ENCODE measurements around the gene TRIM16. TPM values are rescaled to one million over a fixed set of nuclear protein-coding genes. Genes with fewer than 3 reads are reported as not detected.
"Not testable (repeated sequence)": the region's sequence is repeated elsewhere in the genome, so short reads cannot be mapped to it uniquely, and the experiment has no call there.

Gene TRIM16
- total RNA-seq, 1 donor from 2014 or later = 46.4 TPM

DNA sequence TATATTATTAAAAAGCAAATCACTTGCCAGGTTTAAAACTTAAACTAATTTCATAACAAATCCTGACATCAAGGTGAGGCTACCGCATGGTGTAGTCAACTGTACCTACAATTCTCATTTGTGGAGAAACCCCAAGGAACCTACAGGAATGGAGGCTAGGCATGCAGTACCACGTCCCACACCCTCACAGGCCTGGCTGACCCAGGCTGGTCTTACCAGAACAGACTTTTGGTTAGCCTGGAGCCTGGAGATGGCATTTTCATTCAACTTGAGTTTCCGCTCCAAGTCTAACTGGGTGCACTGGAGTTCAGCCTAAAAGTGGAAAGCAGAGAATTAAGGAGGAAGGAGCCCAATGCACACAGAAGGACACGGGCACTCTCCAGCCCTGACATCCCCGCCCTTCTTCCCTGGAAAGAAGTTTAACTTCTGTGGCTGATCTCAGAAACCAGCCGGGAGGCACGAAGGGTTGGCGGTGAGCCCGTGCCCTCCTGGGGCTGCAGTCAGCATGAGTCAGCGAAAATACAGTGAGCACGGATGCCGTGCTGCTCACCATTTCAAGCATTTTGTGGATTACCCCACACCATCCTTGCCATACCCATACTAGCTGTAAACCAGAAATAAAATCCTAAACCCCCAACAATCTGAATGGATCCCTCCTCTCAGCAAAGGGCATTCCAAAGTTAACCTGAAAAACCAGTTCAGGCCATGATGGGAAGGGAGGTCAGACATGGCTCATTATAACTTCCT is 41.4 kb downstream of the TRIM16 start:
- not testable (repeated sequence) for H3K27ac Mint-ChIP-seq; H3K36me3 Mint-ChIP-seq; H3K4me1 Mint-ChIP-seq (ENCODE audit: unreplicated experiment); DNase-seq (ENCODE audit: extremely low spot score, unreplicated experiment); H3K27me3 Mint-ChIP-seq; H3K9me3 Mint-ChIP-seq; H3K4me3 Mint-ChIP-seq

DNA sequence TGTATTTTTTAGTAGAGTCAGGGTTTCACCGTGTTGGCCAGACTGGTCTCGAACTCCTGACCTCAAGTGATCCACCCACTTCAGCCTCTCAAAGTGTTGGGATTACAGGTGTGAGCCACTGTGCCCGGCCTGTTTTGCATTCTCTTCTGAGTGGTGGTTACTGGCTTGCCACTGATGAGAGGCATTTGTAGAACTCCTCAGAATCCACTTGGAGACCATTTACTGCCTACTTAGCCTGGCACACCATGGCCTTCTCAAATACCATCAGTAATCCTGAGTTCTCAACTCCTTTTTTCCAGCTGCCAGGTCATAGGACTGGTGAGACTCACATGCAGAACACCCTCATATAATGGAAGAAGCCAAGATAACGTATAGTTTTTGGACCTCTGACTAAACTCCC is 42.1 kb downstream of the TRIM16 start:
- H3K9me3 Mint-ChIP-seq; H3K36me3 Mint-ChIP-seq; H3K4me1 Mint-ChIP-seq (ENCODE audit: unreplicated experiment); DNase-seq (ENCODE audit: extremely low spot score, unreplicated experiment); H3K27me3 Mint-ChIP-seq; H3K27ac Mint-ChIP-seq; H3K4me3 Mint-ChIP-seq: not testable (repeated sequence)

DNA sequence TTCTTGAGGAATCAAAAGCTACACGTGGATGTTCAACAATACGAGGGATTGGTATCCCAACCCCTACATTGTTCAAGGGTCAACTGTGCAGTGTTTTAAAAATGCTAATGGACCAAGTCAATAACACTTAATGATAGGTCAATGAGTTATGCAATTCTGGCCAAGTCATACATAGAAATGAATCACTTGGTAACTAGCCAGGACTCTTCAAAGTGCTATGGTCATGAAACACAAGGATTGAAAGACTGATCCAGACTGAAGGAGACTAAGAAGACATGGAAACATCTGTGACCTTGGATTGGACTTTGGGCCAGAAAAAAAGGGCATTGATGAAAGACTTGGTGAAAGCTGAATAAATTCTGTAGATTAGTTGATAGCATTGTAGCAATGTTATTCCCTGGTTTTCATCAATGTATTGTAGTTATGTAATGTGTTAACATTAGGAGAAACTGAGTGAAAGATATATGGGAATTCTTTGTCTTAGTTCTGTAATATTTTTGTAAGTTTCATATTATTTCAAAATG is 53.1 kb downstream of the TRIM16 start:
- not testable (repeated sequence) for H3K4me1 Mint-ChIP-seq (ENCODE audit: unreplicated experiment); H3K27ac Mint-ChIP-seq; H3K4me3 Mint-ChIP-seq; H3K9me3 Mint-ChIP-seq; H3K27me3 Mint-ChIP-seq; DNase-seq (ENCODE audit: extremely low spot score, unreplicated experiment)
- peaks cover 10% of the 10 kb centered on the region for H3K36me3 Mint-ChIP-seq

DNA sequence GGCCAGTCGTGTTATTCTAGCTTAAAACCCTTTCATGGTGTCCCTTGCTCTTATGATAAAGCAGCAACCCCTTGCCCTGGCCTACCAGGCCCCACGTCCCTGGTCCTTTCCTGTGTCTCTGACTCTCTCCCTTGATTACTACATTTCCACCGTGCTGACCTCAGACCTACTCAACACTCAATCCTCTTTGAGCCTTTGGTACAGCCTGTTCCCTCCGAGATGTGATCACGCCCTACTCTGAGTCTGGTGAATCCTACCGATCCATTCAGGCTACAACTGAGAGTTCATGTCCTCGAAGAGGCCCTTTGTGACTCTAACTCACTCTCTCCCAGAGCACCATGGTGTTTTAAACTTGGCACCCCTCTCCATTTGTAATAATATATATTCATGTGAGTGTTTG is 54.1 kb downstream of the TRIM16 start:
- H3K9me3 Mint-ChIP-seq; DNase-seq (ENCODE audit: extremely low spot score, unreplicated experiment); H3K27me3 Mint-ChIP-seq; H3K27ac Mint-ChIP-seq; H3K4me1 Mint-ChIP-seq (ENCODE audit: unreplicated experiment); H3K4me3 Mint-ChIP-seq: not testable (repeated sequence)
- H3K36me3 Mint-ChIP-seq = peaks cover 10% of the 10 kb centered on the region

DNA sequence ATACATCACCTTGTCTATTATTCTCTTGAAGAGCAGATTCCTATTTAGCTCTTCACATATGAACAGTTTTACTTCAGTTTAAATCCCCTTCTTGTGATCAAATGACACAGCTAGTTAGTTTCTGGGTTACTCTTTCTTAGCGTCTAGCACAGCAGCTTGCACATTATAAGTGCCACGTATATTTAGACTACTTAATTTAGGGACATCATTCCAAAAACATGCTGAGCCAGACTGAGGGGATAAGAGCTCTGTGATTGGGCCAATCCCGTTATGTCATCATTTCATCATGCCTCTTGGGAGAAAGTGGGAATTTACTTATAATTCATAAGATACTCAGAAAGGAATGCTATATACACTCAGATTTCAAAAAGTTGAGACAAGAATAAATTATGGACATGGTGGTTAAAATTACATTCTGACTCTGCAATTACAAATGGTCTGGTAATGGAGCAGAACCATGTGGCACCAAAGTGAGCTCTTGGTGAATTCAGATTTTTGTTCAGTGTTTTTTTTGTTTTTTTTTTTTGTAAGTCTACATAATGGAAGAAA is 60.4 kb downstream of the TRIM16 start:
- not testable (repeated sequence) for H3K9me3 Mint-ChIP-seq; H3K27me3 Mint-ChIP-seq; H3K27ac Mint-ChIP-seq; H3K36me3 Mint-ChIP-seq; H3K4me3 Mint-ChIP-seq; DNase-seq (ENCODE audit: extremely low spot score, unreplicated experiment); H3K4me1 Mint-ChIP-seq (ENCODE audit: unreplicated experiment)

DNA sequence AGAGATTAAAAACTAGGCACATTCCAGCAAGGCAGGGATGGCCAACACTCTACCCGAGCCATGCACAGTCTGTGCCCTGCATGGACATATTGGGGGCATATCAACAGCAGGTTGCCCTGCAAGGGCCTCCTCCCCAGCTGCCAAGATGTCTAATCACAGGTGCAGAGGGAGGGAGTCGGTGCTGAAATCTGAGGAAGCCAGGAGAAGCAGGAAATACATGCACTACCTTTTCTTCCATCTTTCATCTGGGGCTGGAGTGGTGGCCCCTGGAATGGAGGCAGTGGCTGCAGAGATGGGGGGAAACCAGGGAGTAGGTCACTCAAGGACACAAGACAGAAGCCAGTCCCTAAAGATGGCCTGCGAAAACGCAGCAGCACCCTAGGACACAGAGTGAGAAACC is 60.9 kb downstream of the TRIM16 start:
- not testable (repeated sequence) for H3K36me3 Mint-ChIP-seq; H3K4me1 Mint-ChIP-seq (ENCODE audit: unreplicated experiment); H3K9me3 Mint-ChIP-seq; H3K27me3 Mint-ChIP-seq; H3K4me3 Mint-ChIP-seq; H3K27ac Mint-ChIP-seq; DNase-seq (ENCODE audit: extremely low spot score, unreplicated experiment)

DNA sequence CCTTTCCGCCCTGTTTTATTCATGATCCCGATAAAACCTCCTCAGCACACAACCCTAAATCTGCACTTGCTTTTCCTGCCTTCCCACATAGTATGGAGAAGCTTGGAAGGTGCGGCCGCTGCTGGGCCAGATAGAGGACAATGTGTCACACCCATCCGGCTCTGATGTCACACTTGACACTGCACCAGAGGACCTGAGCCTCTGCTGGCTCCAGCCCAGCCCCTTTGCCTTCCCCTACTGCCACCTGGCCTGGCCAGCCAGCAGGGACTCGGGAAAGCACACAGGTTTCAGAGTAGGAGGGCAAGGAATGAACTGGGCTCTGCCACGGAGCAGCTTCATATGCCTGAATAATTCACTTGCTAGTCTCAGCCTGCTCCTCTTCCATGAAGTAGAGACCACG is 62.0 kb downstream of the TRIM16 start:
- not testable (repeated sequence) for H3K27ac Mint-ChIP-seq; H3K27me3 Mint-ChIP-seq; DNase-seq (ENCODE audit: extremely low spot score, unreplicated experiment); H3K36me3 Mint-ChIP-seq; H3K9me3 Mint-ChIP-seq; H3K4me3 Mint-ChIP-seq; H3K4me1 Mint-ChIP-seq (ENCODE audit: unreplicated experiment)

DNA sequence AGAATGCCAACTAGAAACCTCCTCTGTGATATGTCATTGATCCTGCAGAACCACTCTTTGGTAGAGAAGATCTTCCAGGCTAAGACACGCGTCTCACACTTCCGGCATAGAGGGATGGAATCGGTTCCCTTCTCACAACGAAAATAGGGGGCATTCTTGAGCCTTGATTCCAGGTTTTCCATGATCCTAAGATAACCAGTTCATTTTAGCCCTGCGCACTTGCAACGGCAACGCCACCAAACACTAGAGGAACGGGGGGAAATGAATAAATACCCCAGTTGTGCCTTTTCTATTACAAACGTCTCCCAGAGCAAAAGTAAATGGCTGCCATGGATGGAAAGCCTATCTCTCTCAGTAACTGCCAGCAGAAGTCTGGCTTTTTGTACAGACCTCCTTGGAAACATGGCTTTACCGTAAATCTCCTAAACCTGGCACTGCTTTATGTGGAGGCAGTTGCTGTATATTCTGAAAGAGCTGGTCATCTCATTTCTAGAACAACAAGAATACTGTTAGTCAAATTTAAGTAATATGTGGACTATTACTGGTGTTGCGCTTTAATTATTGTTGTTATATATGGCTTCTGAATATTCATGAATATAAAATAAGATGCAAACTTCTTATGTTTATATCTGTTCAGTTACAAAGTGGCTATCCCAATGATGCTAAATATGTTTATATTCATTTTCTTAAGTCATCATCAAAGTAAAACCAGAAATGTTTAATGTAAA is 64.6 kb downstream of the TRIM16 start, which contains the start of gene FBXW10B:
Gene FBXW10B (minus strand): TSS at position 374 of the 728 bp plus-strand sequence. CDS start 192 bp downstream, at position 182.
- H3K27ac Mint-ChIP-seq; DNase-seq (ENCODE audit: extremely low spot score, unreplicated experiment); H3K36me3 Mint-ChIP-seq; H3K9me3 Mint-ChIP-seq; H3K27me3 Mint-ChIP-seq; H3K4me1 Mint-ChIP-seq (ENCODE audit: unreplicated experiment): not testable (repeated sequence)
- H3K4me3 Mint-ChIP-seq = peak within 1 kb of the TSS; percentile 60

DNA sequence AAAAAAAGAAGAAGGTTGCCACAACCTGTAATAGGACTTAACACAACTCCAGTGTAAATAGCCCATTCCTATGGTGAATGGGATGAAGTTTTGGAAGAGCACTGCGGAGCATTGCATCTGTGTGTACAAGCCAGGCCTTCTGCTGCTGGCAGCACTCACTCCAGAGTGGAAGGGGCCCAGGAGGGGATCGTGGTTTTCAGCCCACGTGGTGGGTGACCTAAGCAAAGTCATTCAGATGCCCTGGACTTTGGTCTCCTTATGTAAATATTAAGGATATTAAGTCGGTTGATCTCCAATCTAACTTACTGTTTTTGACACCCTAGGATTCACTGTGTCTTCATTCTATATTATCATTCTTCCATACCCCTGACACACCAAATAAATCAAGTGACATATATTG is 67.3 kb downstream of the TRIM16 start:
- H3K4me1 Mint-ChIP-seq (ENCODE audit: unreplicated experiment); H3K27ac Mint-ChIP-seq; H3K4me3 Mint-ChIP-seq; H3K36me3 Mint-ChIP-seq; H3K27me3 Mint-ChIP-seq; H3K9me3 Mint-ChIP-seq; DNase-seq (ENCODE audit: extremely low spot score, unreplicated experiment): not testable (repeated sequence)

DNA sequence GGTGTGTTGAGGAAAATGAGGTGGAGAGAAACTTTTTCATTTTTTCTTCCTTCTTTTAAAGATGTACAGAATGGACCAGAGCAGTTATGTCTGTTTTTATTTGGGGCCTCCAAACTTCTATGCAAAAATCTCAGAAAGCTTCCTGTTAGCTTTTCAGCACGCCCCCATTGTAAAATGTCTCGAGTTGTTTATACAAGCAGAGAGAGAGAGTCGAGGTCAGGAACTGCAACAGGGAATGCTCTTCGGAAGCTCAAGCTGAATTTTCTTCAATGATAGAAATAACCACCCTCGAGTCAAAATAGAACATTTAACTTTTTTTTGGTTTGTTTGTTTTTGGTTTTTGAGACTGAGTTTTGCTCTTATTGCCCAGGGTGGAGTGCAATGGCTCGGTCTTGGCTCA is 68.3 kb downstream of the TRIM16 start:
- DNase-seq (ENCODE audit: extremely low spot score, unreplicated experiment); H3K4me1 Mint-ChIP-seq (ENCODE audit: unreplicated experiment); H3K4me3 Mint-ChIP-seq; H3K27me3 Mint-ChIP-seq; H3K9me3 Mint-ChIP-seq; H3K36me3 Mint-ChIP-seq; H3K27ac Mint-ChIP-seq: not testable (repeated sequence)

DNA sequence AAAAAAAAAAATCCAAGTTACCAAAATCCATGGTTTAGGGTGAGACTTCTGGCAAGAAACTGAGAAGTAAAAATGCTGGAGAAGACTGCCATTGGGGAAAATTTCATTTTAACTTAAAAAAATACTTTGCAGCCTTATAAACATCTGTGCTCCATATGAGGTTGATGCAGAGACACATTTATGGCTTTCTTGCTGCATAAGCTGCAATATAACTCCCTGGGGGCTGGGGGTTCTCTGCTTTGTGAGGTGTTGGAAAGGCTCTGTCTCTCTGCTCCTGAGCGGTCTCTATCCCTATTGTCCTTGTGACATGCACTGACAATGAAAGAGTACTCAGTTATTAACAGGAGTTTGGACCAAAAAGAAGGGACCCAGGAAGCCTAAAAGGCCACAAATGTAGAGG is 71.0 kb downstream of the TRIM16 start:
- H3K27ac Mint-ChIP-seq; H3K4me3 Mint-ChIP-seq; DNase-seq (ENCODE audit: extremely low spot score, unreplicated experiment); H3K27me3 Mint-ChIP-seq; H3K4me1 Mint-ChIP-seq (ENCODE audit: unreplicated experiment); H3K36me3 Mint-ChIP-seq; H3K9me3 Mint-ChIP-seq: not testable (repeated sequence)

DNA sequence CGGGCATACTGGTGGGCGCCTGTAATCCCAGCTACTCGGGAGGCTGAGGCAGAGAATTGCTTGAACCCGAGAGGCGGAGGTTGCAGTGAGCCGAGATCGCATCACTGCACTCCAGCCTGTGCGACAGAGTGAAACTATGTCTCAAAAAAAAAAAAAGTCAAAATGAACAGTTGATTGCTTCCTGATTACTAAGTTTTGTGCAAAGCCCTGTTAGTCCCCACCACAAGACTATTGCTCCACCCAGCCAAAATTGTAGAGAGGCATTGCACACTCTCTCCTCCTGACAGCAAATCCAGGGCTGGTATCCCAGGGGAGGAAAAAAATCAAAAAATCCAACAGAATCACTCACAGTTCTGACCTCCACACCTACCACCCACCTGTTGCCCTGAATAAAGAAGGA is 91.2 kb downstream of the TRIM16 start:
- DNase-seq (ENCODE audit: extremely low spot score, unreplicated experiment); H3K27ac Mint-ChIP-seq; H3K9me3 Mint-ChIP-seq; H3K4me3 Mint-ChIP-seq; H3K4me1 Mint-ChIP-seq (ENCODE audit: unreplicated experiment); H3K36me3 Mint-ChIP-seq; H3K27me3 Mint-ChIP-seq: not testable (repeated sequence)

DNA sequence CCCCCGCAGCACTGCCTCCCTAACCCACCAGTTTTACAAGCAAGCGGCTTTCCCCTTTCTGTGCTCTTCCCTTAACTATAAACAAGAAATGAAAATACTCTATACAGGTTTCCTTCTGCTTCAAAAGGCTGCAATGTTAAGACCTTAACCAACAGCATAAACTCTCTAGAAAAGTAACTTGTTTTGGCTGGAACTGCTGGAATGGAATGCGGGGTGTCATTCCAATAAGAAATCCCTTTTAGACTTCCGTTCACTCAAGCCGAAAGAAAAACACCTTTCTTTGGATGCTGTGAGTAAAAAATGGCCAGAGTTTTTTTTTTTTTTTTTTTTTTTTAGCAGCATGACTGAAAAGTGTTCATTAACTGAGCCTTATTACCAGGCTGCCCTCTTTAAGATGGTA is 92.1 kb downstream of the TRIM16 start:
- not testable (repeated sequence) for H3K9me3 Mint-ChIP-seq, H3K27ac Mint-ChIP-seq

DNA sequence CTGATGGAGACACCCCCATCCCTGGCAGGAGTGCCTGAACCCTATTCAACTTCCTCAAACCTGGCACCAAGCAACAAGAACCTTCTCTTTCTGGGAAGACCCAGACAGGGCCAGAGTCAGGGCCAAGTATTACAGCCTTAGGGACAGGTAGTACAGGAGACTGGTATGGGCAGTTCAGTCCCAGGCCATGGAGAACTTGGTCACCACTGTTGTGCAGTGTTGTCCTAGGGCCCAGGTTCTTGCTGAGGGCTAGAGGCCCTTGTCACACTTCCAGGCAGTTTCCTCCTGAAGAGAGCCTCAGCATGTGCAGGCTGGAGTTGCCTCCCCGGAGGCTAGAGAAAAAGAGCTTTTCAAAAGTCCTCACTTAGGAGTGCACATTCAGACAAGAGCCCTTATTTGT is 93.3 kb downstream of the TRIM16 start:
- DNase-seq (ENCODE audit: extremely low spot score, unreplicated experiment); H3K9me3 Mint-ChIP-seq; H3K4me1 Mint-ChIP-seq (ENCODE audit: unreplicated experiment); H3K4me3 Mint-ChIP-seq; H3K27ac Mint-ChIP-seq; H3K36me3 Mint-ChIP-seq; H3K27me3 Mint-ChIP-seq: not testable (repeated sequence)

More for the DNA sequence above, 92.1 kb downstream of the TRIM16 start:
- H3K4me3 Mint-ChIP-seq; H3K27me3 Mint-ChIP-seq; H3K36me3 Mint-ChIP-seq; H3K4me1 Mint-ChIP-seq (ENCODE audit: unreplicated experiment); DNase-seq (ENCODE audit: extremely low spot score, unreplicated experiment): not testable (repeated sequence)

Data from type B pancreatic cell (in vitro differentiated cells).